PFSK-1 (cell line): ENCODE data around the gene NAA40.

Experiments
- POLR2AphosphoS5 ChIP-seq: IDR thresholded peaks from 2 replicates; pipeline ENCODE4 v1.6.1; 2012; ENCODE audit warnings: low read depth, mild to moderate bottlenecking, control low read depth, low read length, moderate library complexity
- SIN3A ChIP-seq: IDR thresholded peaks from 2 replicates; pipeline ENCODE4 v1.6.1; 2012; ENCODE audit warnings: mild to moderate bottlenecking, low read length, moderate library complexity, borderline replicate concordance; ENCODE audit not compliant: insufficient read depth

DNA sequence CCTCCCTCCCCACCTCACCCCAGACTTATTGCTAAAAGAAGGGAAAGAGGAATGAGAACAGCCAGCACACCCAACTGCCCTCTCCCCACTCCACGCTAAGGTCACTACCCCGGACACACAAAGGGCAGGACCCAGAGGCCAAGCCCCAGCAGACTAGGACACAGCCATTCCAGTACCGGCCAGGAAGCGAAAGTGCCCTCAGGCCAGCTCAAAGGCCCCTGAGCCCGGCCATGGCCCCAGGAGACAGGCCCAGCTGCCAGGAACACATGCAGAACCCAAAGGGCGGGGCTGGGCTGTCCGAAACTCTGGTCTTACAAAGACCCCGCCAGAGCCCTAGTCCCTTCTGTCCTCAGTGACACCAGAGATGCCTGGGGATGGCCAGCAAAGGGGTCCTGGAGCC is 27.4 kb upstream of the NAA40 start:
- TF ChIP-seq POLR2AphosphoS5 (no peak), SIN3A (no peak)
